Fibroblast of pulmonary artery (primary cell): ENCODE results near the gene MAGI1.
A peak's percentile ranks its signal among the peaks of the same experiment; 100 is the strongest.

ENCODE experiments used
- DNase-seq: peaks from one replicate; pipeline ENCODE4 v3.0.0-alpha.2; 2010; ENCODE audit warnings: low read depth
- H3K4me3 ChIP-seq: replicated peaks from 2 replicates; pipeline ENCODE4 v1.5.1; 2011; ENCODE audit warnings: low read depth, mild to moderate bottlenecking, control low read depth, low read length, moderate library complexity
- TF ChIP-seq, protein P1 (sequence below): IDR thresholded peaks from 2 replicates; pipeline ENCODE4 v1.5.1; 2011; ENCODE audit warnings: mild to moderate bottlenecking, control low read depth, low read length, inconsistent platforms; ENCODE audit errors: missing control alignments

Gene MAGI1

DNA sequence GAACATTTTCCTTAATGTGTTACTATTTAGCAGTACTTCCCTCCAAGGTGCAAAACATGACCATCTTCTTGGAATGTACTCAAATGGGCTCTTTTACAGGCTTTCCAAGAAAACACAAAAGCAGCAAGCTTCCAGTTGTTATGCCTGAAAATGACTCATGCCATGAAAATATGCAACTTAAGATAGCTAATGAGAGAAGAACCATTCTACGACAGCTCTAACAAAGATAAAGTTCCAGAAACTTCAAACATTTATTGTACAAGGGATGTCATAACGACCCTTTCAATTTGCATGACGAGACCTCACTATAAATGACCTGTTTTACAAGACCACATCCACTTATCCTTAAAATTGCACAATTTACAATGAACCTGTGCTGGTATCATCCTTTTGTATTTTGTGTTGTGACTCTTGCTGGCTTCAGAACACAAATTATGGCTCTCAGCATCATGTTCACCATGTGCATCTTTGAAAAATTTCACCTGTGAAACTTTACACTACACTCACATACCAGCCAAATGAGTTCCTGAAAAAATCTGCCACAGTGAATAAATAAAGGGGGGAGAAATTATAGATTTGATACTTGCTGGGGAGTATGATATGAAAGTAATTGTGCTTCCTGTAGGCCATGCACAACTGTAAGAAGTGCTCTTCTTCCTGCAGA lies 433.7 kb downstream of the MAGI1 start:
- DNase-seq = peak; percentile 60
- TF ChIP-seq, protein P1, sequence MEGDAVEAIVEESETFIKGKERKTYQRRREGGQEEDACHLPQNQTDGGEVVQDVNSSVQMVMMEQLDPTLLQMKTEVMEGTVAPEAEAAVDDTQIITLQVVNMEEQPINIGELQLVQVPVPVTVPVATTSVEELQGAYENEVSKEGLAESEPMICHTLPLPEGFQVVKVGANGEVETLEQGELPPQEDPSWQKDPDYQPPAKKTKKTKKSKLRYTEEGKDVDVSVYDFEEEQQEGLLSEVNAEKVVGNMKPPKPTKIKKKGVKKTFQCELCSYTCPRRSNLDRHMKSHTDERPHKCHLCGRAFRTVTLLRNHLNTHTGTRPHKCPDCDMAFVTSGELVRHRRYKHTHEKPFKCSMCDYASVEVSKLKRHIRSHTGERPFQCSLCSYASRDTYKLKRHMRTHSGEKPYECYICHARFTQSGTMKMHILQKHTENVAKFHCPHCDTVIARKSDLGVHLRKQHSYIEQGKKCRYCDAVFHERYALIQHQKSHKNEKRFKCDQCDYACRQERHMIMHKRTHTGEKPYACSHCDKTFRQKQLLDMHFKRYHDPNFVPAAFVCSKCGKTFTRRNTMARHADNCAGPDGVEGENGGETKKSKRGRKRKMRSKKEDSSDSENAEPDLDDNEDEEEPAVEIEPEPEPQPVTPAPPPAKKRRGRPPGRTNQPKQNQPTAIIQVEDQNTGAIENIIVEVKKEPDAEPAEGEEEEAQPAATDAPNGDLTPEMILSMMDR = no peak
- no peak overlapping the region for H3K4me3 ChIP-seq

DNA sequence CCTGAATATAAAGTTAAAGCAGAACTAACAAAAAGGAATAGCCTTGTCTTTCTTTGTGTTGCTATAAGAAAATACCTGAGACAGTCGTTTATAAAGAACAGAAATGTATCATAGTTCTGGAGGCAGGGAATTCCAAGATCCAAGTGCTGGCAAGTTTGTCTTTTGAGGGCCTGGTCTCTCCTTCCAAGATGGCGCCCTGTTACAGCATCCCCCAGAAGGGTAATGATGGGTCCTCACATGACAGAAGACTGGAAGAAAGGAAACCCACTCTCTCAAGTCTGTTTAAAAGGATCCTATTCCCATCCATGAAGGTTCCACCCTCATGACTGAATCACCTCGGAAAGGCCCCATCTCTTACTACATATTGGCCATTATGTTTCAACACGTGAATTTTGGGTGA lies 435.1 kb downstream of the MAGI1 start:
- no peak overlapping the region for H3K4me3 ChIP-seq
- DNase-seq = no peak
- TF ChIP-seq, protein P1 = no peak

DNA sequence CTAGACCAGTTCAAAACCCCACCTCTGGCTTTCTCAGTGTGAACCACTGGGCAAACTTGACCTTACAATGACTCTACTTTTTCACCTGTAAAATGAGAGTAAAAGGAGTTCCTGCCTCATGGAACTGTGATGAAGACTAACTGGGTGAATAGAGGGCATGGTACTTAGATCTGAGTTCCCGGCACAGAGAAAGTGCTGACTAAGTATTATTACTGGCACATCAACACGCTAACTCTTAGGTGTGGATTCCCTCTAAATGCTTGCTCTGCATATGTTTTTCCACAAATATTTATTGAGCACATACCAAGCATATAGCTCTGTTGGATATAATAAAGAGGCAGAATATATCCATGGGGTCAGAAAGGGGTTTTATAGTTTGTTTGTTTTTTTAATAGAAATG lies 437.8 kb downstream of the MAGI1 start:
- DNase-seq = no peak
- TF ChIP-seq, protein P1 = no peak
- H3K4me3 ChIP-seq = no peak overlapping the region

DNA sequence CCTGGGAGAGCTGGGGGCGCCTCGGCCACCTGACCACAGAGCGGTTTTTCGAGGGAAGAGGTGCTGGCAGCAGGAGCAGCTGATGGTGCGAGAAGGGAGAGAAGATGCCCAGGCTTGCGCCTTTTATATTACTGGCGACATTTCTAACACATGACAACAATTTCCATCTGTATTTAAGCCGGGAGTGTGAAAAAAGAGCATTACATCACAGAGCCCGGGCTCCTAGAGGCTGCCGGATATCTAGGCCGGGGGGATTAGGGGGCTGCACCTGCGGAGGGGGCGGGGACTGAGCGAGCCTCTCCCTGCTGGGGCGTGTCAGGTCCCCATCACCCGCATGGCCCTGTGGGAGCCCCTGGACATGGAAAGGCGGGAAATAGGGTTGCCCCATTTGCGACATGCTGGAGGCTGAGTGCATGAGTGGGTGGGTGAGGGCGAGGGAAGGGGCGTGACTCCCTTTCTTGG lies 440.7 kb downstream of the MAGI1 start:
- no peak for DNase-seq
- H3K4me3 ChIP-seq = no peak overlapping the region
- TF ChIP-seq, protein P1 = no peak

DNA sequence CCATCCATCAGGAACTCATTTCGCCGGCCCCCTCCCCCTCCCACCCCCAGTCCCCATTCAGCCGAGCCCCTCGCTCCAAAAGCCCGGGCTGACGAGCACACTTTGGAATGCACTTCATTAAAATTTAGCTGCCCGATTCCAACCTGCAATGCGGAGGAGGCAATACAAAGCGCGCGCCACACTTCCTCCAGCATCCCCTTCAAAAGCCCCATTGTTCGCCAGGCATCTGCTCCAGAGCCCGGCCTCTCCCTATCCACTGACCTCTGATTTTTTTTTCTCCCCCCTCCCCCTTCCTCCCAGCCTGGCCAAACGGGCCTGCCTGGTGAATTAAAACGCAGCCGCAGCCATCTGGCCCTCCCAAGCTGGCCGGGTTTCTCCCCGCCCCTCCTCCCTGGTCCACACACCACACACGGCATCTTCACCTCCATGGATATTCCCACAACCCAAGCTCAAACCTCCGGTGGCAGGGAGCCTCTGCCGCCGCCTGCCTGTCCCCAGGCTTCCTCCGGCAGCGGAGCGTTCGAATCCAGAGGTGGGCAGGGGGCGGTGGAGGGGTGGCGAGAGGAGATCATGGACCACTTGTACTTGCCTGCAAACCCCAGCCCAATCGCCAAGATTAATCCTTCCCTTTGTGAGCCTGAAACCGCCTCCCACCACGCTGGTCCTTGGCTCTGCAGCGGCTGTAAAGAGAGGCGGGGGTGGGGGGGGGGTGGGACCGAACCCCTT lies 441.3 kb downstream of the MAGI1 start:
- TF ChIP-seq, protein P1 = no peak
- peak; percentile 35 for DNase-seq
- H3K4me3 ChIP-seq = no peak overlapping the region

DNA sequence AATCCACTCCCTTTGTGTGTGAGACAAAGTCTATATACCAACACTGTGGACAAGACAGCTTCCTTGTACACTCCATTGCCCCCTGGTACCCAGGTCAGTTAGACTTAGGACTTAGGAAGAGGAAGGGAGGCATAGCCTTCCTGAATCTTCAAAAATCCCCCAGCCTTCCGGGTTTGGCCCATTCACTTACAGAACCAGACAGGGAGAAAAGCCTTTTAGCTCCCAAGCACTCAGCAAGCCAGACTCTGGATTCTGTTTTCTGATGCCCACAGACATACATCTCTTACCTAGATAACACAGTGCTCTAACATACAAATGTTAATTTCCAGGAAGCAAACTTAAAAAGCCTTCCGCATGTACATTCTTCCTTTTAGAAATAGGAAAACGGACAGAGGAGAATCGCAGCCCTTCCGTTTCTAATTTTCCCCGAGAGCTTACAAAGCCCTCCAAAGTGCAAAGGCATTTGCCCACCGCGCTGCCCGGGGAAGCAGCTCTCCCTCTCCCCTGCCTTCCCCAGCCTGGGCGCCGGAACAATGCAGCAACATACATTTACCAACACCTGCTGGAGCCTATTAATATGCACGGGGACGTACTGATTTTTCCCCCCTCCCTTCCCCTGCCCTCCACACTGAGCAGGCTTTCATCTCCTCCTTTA lies 442.0 kb downstream of the MAGI1 start:
- no peak overlapping the region for H3K4me3 ChIP-seq
- TF ChIP-seq, protein P1 = no peak
- DNase-seq = no peak
